Measurements from ENCODE around the gene ITGA11. TPM values are rescaled to one million over a fixed set of nuclear protein-coding genes. Genes with fewer than 3 reads are reported as not detected.
A peak's percentile ranks its signal among the peaks of the same experiment; 100 is the strongest.

ITGA11 gene
- total RNA-seq, 1 experiment from 2014 or later = 2.1 TPM

DNA sequence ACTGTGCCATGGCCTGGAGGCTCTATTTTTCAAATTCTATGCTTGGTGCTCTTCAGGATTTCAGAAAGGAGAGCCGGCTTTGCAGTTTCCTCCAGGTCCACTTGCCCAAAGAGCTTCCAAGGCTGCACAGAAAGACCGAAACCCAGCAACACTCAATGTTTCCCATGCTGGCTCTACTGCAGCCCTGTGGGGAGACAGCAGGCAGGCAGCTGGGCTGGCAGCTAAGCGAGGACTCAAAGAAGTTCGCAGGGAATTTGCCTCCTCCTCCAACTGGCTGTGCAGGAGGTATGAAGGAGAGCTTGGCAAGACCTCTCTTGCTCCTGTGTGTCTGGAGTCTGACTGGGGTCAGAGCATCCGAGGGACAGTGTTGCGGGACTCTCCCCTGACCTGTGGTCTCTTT lies 17.4 kb upstream of the ITGA11 start:
- DNase-seq (ENCODE audit: low read depth) = no peak

DNA sequence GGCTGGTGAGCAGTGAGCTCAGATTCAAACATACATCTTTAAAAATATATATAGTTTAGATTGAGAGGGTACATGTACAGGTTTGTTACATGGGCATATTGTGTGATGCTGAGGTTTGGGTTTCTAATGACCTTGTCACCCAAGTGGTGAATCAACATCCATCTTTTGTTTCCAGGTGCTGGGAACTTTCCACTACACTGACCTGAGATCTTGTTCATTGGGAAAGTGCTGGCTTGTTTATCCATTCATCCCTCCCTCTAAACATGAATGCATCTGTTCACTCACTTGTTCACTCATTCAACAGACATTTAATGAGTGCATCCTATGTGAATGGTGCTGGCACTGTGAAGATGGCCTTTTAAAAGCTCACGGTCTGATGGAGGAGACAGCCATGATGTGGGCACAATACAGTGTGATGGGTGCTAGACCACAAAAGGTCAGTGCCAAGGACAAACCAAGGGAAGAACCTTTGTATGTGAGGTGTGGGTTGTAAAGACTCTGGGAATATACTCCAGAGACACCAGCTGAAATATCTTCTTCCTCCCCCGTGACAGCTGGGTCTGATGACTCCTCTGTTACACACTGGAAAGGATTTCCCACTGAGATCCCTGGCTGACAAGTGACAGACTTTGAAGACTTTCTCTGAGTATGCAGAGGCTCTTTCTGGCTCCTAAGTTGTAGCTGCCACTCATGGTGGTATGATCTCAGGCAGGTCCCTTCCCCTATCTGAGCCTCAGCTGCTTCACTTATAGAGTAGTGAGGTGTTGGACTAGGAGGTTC lies 16.2 kb upstream of the ITGA11 start:
- no peak for DNase-seq (ENCODE audit: low read depth)

DNA sequence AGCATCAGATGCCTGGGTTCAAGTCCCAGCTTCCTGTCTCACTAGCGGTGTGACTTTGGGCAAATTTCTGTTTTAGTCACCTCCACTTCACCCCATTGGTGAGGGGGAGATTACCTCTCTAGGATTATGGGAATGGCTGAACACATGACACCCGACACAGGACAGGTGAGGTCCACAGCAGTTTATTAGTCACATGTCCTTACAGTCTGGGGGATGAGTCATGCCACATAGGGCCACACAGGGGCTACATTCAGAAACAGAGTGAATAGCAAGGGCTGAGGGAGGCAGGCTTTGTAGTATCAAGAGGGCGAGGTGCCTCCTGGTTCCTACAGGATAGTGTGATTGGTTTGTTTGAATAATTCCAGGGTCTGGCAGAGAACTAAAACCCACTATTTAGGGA lies 15.2 kb upstream of the ITGA11 start:
- DNase-seq (ENCODE audit: low read depth) = no peak

DNA sequence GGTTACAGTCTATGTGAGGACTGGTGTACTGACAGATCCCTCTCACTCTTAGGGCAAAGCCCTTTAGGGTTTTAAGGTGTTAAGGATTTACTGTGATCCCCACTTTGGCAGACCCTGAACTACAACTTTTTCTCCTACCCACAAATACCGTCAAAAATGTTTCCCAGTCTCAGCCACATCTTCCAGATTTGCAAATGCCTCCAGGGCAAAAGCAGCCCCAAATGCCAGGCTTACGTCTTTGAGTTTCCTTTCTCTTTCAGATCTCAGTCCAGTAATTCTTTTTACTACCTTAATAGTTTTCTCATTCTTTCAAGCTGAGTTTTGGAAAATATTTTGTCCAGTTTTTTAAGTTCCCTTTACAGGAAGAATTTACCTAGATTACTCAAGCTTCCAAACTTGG lies 13.4 kb upstream of the ITGA11 start:
- no peak for DNase-seq (ENCODE audit: low read depth)

DNA sequence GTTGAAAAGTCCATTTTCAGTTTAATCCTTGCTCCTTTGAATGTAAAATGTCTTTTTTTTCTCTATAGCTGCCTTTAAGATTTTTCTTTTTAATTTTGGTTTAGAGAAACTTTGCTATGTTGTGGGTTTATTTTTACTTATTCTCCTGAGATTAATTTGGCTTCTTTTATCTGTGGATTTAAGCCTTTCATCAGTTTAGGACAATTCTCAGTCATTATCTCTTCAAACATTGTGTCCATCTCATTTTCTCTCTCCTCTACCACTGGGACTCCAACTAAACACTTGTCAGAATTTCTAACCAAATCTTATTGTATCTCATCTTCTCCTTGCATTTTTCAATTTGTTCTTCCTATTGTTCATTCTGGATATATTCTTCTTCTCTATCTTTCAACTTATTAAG lies 12.4 kb upstream of the ITGA11 start:
- DNase-seq (ENCODE audit: low read depth) = no peak

DNA sequence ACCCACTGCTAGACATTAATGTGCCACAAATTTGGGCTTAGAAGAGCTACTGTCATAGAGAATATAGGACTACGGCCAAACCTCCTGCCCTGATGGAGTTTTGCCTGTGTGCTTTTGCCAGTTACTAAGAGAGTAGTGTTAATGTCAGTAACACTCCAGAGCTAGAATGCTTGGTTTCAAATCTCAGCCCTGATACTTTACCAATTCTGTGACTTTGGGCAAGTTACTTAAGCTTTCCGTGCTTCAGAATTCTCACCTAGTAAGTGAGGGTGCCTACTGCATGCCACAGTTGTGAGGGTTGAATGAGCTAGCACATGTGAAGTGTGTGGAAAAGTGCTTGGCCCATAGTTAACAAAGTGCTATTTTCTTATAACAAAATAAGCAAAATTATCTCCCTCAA lies 10.9 kb upstream of the ITGA11 start:
- no peak for DNase-seq (ENCODE audit: low read depth)

DNA sequence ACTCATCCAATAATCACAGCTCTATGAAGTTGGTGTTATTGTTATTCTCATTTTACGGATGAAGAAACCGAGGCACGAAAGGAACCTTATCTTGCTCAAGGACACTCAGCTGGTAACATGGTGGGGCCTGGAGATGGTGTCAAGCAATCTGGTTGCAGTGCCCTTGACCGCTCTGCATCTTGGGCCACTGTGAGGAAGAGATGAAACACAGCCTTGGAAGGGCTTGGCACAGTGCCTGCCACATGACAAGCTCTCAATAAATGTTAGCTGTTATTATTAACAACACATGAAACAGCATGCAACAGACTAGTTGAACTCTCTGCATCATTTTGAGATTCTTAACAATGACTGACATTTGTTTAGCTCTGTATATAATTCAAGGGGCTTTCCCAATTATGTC lies 10.1 kb upstream of the ITGA11 start:
- no peak for DNase-seq (ENCODE audit: low read depth)

DNA sequence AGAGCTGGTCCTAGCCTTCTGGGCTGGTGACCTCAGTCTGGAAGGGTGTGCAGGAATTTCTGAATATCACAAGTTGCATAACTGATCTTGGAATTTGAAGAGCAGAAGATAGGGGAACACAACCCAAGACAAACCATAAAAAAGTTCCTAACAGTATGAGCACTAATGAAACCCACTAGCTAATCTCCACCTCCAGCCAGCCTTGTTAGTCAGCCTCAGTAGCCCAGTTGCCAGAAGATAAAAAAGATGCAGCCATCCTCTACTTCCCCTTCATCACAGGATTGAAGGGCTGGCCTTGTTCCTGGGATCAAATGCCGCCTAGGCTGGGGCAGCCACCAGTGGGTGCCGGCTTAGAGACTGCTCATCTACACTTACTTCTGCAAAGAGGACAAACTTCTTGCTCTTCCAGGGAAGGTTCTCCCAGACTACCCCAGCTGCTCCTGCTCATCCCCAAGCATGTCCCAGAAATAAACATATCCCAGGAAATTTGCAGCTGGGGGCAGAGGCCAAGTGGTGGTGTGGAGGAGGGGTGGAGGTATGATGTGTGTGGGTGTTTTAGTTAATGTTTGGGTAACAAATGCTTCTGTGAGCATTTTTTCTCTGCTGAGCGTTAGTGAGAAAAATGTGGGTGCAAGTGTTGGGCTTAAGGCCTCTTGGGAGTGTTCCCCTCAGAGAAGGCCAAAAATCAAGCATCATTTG lies 9.2 kb upstream of the ITGA11 start:
- no peak for DNase-seq (ENCODE audit: low read depth)

DNA sequence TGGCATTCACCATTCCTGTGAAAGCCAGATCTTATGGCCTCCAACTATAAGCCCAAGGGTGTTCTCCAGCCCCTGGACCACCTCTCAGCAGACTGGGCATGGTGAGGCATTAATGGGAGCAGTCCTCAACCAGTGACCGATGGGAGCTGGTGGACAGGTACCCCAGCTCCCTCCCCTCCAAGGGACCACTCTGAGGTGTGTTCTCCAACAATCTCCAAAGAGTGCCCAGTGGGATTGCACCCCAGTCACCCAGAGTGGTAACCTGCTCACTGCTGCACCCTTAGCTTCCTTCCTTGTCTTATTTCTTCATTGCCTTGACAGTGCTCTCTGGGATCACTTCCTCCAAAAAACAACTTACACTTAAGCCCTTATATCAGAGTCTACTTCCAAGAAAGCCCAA lies 8.2 kb upstream of the ITGA11 start:
- DNase-seq (ENCODE audit: low read depth) = no peak

DNA sequence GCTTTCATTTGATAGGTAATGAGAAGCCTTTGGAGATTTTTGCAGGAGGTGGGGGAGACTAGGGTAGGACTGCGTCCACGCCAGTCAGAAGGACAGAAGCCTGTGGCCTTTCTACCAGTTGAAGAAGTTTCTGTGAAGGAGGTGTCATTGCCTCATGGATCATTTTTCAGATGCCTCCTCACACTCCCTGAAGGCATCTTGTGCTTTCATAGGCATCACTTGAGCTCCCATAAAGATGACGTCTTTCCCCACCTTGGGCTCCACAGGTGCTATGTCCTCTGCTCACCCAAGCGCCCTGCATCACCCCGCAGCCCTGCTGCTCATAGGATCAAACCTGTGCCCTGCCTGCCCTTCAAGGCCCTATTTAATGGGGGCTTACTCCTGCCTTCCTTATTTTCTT lies 7.5 kb upstream of the ITGA11 start:
- no peak for DNase-seq (ENCODE audit: low read depth)

DNA sequence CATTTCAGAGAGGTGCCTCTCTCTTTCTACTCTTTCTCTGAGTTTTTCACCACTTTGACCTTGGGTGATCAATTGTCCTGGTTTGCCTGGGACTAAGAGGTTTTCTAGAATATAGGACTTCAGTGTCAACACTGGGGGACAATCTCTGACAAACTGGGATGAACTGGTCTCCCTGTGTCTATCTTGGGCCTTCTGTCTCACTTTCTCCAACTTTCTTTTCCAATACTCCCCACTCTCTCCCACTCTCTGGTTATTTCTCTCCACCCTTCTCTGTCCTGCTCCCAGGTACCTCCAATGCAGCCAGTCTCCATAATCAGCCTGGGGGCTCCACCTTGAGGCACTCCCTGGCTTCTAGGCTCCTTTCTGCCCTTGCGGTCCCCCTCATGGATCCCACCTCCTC lies 4.7 kb upstream of the ITGA11 start:
- DNase-seq (ENCODE audit: low read depth) = no peak

DNA sequence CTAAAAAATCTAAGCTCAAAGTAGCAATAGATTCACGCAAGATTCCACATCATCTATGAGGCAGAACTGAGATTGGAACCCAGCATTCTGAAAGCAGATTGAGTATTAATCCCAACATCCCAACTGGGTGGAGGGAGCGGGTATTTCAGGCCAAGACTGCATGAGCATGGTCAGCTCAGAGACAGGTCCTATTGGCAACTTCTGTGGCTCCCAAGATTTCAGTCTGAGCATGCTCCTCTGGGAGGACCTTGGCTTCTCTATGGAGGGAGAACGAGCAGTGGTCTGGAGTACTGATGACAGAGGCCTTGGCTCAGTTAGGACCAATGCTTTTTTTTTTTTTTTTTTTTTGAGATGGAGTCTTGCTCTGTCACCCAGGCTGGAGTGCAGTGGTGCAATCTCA lies 4.0 kb upstream of the ITGA11 start:
- DNase-seq (ENCODE audit: low read depth) = no peak

DNA sequence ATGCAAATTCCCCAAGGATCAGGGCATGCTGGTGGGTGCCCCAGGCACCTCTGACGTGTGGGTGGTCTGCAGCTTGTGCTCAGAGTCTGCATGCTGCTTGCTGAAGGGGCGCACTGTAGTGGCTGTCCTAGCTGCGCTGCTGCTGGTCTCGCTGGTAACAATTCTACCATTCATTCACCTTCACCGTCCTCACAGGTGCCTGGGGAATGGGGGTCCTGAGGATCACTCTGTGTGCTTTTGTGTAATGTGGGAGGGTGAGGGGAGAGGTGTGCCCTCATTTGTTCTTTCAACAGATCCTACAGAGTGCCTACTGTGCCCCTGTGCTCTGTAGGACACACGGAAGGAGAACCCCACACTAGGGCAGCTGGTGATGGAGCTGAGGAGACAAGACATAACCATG lies 2.1 kb upstream of the ITGA11 start:
- DNase-seq (ENCODE audit: low read depth) = no peak

DNA sequence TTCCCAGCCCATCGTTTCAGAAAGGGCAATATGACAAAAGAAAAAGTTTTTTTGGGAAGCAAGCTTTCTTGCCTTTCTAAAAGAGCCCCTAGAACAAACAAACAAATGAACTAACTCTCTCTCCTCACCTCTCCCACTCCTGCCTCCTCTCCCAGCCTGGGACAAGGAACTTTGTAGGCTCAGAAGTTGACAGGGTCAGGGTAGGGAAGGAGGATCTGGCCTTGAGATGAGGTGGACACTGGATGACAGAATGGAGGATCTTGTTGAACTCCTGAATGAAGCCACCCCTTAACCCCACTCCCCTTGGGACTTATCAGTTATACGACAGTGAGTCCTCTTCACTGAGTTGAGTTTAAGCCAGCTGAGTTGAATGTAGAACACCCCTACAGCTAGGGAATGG lies 1.6 kb upstream of the ITGA11 start:
- DNase-seq (ENCODE audit: low read depth) = no peak

DNA sequence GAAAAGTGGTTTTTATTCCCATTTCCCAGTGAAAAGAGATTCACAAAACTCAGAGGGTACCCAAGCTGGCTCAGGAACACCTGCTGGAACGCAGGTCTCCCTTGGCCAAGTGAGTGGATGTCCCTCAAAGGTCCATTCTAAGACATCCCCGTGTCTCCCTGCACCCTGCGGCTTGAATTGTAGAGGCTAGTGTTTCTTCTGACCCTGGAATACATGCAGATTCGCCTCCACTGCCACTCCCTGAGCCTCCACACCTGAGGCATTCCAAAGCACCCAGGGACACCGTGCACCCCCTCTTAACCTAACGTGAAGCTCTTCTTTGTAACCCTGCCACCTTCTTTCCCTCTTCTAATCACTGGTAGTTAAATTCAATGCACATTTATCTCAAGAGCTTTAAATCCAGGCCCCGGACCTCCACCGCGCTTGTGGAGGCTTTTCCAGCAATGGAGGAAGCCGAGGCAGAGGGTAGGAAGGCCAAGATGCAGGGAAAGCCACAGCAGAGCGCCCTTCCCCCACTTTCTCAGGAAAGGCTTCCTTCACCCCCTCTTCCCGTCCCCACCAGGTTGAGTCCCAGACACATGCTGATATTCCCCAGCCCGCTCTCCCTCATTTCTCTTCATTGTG lies 590 bp upstream of the ITGA11 start:
- no peak for DNase-seq (ENCODE audit: low read depth)

DNA sequence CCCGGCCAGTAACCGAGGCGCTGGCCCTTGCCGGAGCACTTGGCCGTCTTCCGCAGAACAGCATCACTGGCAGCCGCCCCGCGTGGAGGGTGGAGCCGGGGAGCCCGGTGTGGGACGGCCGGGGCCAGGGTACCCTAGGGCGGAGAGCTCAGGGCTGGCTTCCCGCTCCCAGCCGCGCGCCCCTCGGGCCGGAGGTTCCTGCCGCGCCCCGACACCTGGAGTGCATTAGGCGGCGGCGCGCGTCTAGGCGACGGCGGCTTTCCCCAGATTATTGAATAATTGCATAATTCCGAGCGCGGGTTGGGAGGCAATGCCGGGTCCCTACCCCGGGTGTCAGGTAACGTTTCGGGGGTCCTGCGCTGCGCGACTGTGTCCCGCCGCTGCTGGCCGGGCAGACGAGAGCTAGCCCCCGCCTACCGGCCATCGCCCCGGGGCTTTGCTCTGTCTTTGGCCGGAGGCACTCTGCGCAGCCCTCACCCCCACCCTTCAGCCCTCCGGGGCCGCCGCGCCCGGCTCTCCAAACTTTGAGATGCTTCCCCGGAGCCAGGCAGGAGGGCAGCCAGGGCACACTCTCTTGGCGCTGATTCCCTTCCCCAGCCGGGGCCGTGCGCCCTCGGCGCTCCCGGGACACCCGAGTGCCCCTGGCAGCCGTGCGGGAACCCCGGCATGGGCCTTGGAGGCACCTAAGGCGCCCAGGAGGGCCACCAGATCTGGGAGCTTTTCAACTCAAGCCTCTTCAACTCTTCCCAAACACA lies 749 bp downstream of the ITGA11 start:
- DNase-seq (ENCODE audit: low read depth) = no peak

DNA sequence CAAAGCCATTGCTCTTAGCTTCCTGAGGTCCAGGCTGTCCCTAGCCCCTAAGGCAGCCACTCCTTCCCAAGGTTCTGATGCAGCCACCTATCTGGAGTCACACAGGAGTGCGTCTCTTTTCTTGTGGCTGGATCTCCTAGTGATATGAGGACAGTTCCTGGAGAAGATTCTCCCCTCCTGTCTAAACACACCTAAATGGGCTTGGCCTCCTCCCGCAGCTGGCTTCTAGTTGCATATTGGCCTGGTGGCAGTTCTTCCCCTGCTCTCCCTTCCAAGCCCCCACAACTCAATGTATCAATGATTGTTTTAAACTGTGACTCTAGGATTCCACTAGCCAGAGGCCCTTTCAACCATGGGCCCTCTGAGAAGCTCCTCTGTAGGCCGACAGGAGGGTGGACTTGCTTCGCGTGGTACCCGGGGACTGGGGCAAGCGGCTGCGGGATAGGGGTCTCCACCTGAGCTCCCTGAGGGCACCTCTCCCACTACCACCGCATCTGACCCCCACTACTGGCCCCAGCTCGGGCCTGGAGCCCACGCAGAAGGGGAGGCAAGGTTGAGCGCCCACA lies 1.4 kb downstream of the ITGA11 start:
- no peak for DNase-seq (ENCODE audit: low read depth)

DNA sequence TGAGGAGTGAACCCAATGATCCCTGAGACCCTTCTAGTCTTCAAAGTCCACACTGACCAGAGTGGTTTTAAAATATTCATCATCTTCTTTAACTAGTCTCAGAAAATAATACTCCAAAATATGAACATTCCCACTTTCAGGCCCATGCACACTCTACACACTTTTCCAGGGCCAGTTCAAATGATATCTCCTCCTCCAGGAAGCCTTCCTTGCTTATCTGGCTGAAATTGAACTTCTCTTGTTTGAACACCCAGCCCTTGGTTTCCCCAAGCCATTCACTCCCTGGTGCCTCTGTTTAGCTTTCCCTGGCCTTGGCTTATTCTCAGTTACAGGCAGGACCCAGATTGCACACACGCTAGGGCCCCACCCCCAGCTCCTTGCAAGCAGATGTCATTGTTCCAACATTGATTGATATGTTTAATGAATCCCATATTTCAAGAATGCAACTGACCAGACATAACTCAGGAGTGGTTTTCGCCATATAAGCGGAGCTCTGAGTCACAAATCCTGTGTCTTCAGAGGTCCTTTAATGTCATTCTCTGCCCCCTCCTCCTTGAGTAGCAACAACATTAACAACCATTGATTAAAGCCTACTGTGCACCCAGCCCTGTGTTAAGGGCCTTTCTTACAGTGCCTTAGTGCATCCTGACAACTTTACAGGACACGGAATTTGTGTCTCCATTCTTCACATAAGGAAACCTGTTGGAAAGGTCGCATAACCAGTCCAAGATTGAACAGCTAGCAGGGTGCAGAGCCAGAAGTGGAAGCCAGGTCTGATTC lies 2.1 kb downstream of the ITGA11 start:
- no peak for DNase-seq (ENCODE audit: low read depth)

DNA sequence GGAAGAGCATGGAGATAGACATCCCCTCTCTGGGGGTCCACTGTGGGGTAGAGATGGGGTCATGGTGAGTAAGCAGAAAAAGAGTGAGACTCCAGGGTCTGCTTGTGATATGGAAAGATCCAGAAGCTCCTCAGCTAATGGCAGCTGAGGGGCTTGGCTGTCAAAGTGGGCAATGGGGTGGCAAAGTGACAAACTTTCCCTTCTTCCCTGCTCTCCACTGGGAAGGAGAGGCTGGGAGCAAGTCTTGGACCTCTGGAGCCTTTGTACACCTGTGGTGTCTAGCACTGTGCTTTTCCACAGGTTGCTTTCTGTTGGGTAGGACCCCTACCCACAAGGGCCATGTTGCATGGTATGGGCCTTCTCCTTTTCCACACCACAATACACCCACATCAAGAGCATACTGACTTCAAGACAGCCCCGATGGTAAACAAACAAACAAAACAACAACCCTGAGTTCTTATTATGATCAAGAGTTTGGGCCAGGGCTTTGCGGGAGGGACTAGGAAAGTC lies 3.5 kb downstream of the ITGA11 start:
- DNase-seq (ENCODE audit: low read depth) = no peak

DNA sequence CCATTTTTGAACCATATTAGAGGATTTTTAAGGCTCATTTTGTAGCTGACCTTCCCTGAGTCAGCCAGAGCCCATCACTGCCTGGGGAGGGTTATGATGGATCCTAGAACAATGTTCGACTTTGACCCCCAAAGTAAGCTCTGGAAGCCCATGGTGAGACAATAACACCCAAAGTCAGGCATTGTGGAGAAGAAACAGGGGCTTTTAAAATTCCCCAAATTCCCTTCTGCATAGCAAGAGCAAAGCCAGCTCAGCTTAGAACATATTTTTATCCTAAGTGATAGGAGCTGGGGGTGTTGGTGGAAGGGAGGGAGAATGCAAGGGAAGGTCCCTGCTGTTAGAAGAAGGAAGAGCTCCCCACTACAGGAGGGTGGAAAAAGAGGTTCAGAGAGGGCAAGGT lies 4.0 kb downstream of the ITGA11 start:
- no peak for DNase-seq (ENCODE audit: low read depth)

DNA sequence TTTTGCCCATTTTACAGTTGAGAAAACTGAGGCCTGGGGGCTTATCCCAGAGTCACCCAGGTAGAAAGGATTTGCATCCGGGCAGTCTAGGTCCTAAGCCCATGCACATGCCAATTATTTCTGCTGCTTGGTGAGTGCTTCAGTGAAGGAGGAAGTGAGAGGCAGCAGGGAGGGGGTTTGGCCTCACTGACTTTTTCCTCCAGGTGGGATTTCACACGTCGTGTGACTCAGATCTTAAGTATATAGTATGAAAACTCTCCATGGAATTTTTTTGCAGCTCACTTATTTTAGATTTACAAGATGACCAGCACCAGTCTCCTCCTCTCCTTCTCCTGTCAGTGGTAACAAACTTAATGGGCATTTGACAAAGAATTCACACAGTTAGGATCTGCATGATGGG lies 4.6 kb downstream of the ITGA11 start:
- peak; percentile 33 for DNase-seq (ENCODE audit: low read depth)

Measured in HT1080 (cell line).